ENCODE results near the gene SPEG.

SPEG gene

GRCh38 chr2:219530048-219530963 is 95.7 kb downstream of the SPEG start:
- peak; percentile 83 to 85 for DNase-seq (ENCODE audit: low read depth in 2 of 2)

DNA sequence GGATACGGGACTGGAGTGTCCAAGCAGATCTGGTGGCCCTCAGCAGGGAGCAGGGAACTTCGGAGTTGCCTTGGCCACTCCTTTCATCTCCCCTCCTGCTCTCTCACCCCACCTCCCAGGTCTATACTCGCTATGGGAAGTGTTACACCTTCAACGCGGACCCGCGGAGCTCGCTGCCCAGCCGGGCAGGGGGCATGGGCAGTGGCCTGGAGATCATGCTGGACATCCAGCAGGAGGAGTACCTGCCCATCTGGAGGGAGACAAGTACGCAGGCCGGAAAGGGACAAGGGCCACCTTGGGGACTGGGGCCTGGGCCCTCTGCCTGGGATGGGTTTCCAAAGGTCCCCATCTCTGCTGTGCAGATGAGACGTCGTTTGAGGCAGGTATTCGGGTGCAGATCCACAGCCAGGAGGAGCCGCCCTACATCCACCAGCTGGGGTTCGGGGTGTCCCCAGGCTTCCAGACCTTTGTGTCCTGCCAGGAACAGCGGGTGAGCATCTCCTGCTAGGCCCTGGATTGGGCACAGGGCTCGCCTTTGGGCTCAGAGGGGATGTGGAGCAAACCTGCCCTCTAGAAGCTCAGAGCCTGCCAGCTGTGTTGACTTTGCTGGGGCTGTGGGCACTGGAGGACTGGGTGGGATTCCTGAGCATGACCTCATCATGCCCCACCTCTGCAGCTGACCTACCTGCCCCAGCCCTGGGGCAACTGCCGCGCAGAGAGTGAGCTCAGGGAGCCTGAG is 97.2 kb downstream of the SPEG start:
- no peak for DNase-seq (ENCODE audit: low read depth in 2 of 2)

- DNase-seq (ENCODE audit: low read depth in 2 of 2): no peak
Observed at GRCh38 chr2:219532378-219532649, 97.7 kb downstream of the SPEG start.

DNA sequence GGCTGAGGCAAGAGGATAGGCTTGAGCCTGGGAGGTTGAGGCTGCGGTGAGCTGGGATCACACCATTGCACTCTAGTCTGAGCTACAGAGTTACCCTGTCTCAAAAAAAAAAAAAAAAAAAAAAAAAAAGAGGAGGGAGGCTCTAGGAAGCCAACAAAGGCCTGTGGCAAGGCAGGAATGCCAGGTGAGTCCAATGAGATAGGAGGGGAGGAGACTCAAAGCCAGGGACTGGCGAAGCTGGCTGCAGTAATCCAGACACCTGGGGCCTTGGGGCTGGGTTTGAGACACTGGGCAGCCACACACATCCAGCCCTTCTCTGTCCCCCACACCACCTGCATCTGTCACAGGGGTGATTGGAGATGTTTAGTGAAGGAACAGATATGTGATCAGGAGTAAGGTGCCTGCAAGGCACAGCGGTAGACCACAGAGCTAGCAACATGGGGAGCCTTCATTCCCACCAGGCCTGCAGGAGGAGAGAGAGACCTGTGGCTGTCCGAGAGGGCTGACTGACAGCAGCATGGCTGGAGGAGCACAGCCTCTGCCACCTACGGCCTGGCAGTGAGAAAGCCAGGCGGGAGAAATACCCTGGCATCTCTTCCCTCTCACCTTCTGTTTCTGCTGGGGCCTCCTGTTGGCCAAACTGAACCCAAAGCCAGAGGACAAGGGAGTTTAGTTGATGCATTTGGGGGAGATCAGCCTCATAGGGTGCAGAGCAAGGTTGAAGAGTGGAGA is 99.5 kb downstream of the SPEG start:
- no peak for DNase-seq (ENCODE audit: low read depth in 2 of 2)

DNA sequence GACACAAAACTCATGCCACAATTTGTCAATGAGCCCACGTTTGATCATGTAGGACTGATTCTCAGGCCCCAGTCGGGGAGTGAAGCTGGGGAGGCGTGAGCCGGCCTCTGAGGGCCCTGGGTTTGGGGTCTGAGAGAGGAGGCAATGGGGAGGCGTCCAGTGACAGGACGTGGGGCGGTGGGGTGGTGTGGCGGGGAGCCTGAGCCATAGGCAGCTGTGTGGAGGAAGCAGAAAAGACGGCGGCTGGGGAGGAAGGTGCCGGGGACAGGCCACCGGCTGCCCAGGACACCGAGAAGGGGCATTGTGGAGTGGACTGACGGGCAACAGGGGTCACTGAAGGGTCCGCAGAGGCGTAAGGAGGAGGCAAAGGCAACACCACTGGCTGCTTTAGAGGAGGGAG is 101.8 kb downstream of the SPEG start:
- DNase-seq (ENCODE audit: low read depth in 2 of 2): no peak

DNA sequence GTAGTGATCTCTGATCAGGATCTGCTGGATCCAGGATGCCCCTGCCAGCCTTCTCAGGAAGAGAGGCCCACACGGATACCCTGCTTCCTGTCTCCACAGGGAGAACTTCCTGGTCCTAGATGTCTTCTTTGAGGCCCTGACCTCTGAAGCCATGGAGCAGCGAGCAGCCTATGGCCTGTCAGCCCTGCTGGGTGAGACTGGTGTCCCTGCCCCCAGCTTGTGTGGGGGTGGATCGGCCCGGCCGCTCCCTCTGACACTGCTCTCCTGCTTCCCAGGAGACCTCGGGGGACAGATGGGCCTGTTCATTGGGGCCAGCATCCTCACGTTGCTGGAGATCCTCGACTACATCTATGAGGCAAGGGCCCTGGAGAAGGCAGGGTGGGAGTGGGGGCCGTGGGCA is 102.3 kb downstream of the SPEG start:
- no peak for DNase-seq (ENCODE audit: low read depth in 2 of 2)

DNA sequence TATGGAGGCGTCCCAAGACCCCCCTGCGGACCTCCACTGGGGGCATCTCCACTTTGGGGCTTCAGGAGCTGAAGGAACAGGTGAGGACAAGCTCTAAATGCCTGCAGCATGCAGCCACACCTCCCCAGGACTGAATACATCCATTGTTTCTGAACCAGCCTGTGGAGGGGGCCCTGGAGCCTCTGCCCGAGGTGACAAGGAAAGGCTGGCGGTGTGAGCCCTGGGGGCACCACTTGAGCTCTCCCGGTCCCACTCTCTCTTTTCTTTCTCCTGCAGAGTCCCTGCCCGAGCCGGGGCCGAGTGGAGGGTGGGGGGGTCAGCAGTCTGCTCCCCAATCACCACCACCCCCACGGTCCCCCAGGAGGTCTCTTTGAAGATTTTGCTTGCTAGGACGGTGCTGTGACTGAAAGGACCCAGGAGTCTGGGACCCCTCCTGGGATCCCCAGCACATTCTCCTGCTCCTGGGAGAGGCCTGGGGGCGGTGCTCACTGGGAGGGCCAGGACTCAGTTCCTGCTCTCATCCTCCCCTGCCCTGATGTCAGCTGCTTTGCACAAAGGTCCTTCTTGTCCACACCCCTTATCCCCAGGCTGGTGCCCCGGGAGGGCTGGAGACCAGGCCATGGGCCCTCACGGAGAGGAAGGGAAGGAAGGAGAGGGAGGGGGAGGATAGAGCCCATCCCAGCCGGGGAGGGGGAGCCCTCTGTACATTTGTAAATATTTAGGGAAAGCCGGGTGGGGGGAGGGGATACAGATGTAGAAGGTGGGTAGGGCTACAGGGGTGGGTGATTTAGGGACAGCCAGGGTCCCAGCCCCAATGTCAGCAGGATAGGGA is 103.2 kb downstream of the SPEG start:
- no peak for DNase-seq (ENCODE audit: low read depth in 2 of 2)

DNA sequence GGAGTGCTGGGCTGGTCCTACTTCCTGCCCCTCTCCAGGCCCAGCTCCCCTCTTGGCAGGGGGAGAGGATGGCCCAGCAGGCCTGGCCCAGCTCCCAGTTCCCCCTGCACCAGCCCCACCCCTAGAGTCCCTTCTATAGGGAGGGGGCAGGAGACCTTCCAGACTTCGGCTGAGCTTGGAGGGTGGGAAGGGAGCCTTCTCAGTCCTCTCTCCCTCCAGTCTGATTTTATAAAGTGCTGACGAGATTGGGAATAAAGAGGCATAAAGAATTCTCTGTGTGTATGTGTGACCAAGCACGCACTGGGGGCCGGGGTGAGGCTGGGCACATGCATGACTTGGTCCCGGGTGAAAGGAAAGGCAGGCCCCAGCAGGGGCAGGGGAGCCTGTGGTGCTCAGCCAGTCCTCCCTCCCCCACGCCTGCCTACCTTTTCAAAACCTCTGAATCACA is 103.9 kb downstream of the SPEG start:
- DNase-seq (ENCODE audit: low read depth in 2 of 2): no peak

DNA sequence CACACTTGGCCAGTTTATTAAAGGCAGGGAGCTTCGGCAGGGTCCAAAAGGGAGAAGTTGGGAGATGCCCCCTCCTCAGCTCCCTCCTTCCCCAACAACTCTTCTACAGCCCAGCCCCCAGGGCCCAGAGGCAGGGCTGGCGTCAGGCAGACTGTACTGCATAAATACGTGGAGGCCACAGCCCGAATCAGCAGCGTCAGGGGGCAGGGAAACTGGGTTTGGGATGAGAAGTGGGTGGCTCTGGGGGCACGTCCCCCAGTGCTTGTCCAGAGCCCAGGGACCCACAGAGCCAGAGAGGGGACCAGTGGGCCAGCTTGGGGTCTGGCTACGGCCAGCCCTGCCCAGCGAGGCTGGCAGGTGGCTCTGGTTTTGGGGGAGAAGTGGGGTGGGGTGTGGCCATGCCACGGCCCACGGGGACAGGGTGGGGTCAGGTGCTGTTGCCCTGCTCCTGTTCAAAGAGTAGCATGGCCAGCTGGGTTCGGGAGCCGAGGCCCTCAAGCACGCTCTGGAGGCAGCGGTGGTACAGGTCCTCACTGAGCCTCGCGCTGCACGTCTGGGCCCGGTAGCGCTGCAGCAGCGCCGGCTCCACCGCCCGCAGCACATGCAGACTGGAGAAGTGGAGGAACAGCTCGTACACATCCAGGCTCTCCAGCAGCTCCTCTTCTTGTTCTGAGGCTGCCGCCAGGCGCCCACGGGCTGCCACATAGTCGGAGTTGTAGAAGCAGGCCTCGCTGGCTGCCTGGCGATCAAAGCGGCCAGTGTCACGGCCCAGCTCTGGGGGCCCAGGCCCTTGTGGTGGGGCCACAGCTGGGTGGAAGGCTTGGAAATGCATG is 104.5 kb downstream of the SPEG start:
- DNase-seq (ENCODE audit: low read depth in 2 of 2): no peak

GRCh38 chr2:219539926-219540678 is 105.5 kb downstream of the SPEG start:
- DNase-seq (ENCODE audit: low read depth in 2 of 2): no peak

DNA sequence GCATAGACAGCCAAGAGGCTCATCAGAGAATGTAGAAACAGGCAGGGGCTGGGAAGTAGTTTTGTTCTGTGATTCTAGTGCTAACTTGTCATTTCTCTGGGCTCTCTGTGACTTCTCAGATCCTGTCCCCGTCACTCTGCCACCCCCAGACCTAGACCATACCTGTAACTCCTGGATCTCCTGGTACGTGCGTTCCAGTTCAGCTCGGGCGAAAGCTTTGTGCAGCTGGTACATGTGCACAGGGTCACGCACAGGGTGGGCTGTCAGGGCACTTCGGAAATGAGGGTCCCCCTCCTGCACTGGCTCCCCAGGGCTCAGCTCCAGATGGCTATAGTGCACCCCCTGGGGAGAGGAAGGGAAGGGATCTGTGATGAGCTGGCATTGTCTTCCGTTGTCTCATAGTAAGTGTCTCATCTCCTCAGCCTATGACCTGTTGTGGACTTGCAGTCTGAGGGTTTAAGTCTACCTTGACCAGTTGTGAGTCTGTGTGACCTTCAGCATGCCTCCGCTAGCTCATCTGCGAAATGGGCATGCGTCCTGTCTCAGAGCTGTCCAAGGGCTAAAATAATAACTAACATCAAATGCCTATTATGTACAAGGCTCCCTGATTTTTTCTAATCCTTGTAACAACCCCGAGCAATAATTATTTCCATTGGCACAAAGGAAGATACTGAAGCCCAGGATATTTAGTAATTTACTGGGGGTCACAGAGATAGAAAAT is 106.3 kb downstream of the SPEG start:
- DNase-seq (ENCODE audit: low read depth in 2 of 2): no peak

DNA sequence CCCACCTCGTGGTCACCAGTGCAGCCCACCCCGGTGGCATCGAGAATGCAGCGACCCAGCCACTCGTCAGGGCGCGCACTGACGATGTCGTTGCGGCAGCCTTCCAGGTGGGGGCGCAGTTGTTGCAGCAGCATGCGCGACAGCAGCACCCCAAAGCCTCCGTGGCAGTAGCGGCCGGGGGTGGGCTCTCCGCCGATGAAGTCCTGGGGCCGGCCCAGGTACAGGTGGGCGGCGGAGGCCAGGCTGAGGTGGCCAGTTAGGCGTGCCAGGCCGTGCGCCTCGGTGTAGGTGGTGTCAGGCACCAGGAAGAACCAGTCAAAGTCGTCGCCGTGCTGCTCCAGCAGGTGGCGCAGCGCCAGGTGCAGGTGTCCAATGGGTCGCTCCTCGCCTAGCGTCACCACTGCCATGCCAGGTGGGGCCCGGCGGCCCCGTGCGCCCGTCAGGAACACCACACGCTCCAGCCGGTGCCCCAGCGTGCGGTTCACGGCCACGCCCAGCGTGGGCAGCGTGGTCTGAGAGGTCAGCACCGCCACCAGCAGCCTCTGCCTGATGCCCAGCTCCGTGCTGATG is 107.1 kb downstream of the SPEG start:
- DNase-seq (ENCODE audit: low read depth in 2 of 2): peak; percentile 80 to 83

- DNase-seq (ENCODE audit: low read depth in 2 of 2): peak in 1 of 2 donors; percentile 8
Observed at GRCh38 chr2:219542931-219543595, 108.4 kb downstream of the SPEG start.

DNA sequence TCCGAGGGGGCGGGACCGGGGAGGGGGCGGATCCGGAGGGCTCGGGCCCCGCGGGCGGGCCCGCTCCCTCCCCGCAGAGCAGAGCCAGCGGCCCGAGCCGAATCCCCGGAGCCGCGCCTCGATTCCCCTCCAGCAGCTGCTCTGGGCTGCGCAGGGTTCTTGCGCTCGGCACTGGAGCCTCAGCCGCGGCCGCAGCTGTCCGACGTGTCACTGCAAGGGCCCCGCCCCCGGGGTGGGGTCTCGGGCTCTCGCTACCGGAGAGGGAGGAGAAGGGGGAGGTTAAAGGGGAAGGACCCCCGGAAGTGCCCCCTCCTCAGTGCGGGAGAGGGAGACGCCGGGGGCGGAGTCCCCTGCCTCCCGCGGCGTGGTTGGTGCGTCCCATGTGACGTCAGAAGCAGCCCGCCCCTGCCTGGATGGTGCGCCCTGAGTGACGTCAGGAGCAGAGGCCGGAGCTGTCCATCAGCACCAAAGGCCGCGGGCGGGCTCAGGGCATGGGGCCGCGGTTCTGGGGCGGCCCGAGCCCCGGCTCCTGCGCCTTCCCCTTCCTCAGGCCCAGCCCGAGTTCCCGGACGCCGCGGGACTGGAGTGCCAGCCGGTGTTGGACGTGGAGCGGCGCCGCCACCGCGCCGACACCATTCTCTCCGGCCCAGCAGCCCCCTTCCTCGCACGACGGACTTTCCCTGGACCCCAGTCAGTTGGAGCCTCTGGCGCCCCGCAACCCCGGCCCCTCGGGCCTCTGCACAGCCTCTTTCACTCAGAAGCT is 109.1 kb downstream of the SPEG start, which contains the start of the genes CHPF and TMEM198:
Gene CHPF (minus strand): TSS at position 214 of the 763 bp plus-strand sequence. CDS start 271 bp downstream, outside the sequence.
Gene TMEM198 (plus strand): TSS at position 433 of the 763 bp plus-strand sequence. CDS start 700 bp downstream, outside the sequence.
- DNase-seq (ENCODE audit: low read depth in 2 of 2): peak; percentile 89

GRCh38 chr2:219544567-219544966 is 109.9 kb downstream of the SPEG start:
- no peak for DNase-seq (ENCODE audit: low read depth in 2 of 2)

GRCh38 chr2:219545295-219545942 is 110.8 kb downstream of the SPEG start:
- no peak for DNase-seq (ENCODE audit: low read depth in 2 of 2)

- DNase-seq (ENCODE audit: low read depth in 2 of 2): no peak
Observed at GRCh38 chr2:219545943-219546352, 111.3 kb downstream of the SPEG start.

Data from activated CD4-positive, alpha-beta T cell treated with anti-CD3 and anti-CD28 coated beads for 24 hours (primary cell).